ENCODE data around the gene COPE.

The COPE gene

GRCh38 chr19:18865973-18866799 lies 53.0 kb downstream of the COPE start:
- DNase-seq: no peak

- DNase-seq: no peak
Measured at GRCh38 chr19:18865106-18865972, 53.8 kb downstream of the COPE start.

- no peak for DNase-seq
Measured at GRCh38 chr19:18863843-18864362, 55.3 kb downstream of the COPE start.

- DNase-seq: no peak
Measured at GRCh38 chr19:18862976-18863842, 56.0 kb downstream of the COPE start.

- DNase-seq: no peak
Measured at GRCh38 chr19:18861917-18862316, 57.3 kb downstream of the COPE start.

GRCh38 chr19:18861235-18861634 lies 58.0 kb downstream of the COPE start:
- DNase-seq: no peak

GRCh38 chr19:18860725-18861124 lies 58.5 kb downstream of the COPE start:
- DNase-seq: no peak

- DNase-seq: no peak
Measured at GRCh38 chr19:18860302-18860700, 58.9 kb downstream of the COPE start.

GRCh38 chr19:18859676-18860301 lies 59.4 kb downstream of the COPE start:
- DNase-seq: no peak

GRCh38 chr19:18858906-18859646 lies 60.1 kb downstream of the COPE start:
- DNase-seq: no peak

- DNase-seq: no peak
Measured at GRCh38 chr19:18857223-18857622, 62.0 kb downstream of the COPE start.

- no peak for DNase-seq
Measured at GRCh38 chr19:18856385-18857126, 62.6 kb downstream of the COPE start.

- no peak for DNase-seq
Measured at GRCh38 chr19:18855647-18856384, 63.4 kb downstream of the COPE start.

GRCh38 chr19:18854982-18855381 lies 64.2 kb downstream of the COPE start:
- DNase-seq: no peak

GRCh38 chr19:18853755-18854427 lies 65.3 kb downstream of the COPE start:
- no peak for DNase-seq

- no peak for DNase-seq
Measured at GRCh38 chr19:18852648-18853047, 66.5 kb downstream of the COPE start.

- no peak for DNase-seq
Measured at GRCh38 chr19:18851673-18852325, 67.4 kb downstream of the COPE start.

GRCh38 chr19:18850471-18851375 lies 68.5 kb downstream of the COPE start:
- DNase-seq: no peak
